Activated CD4-positive, alpha-beta T cell treated with anti-CD3 and anti-CD28 coated beads for 4 hours (primary cell): ENCODE data around the gene DPYSL5.
"Not testable (repeated sequence)": the region's sequence is repeated elsewhere in the genome, so short reads cannot be mapped to it uniquely, and the experiment has no call there.

Source experiments
- DNase-seq, 2 donors: peaks; one replicate each; pipeline ENCODE4 v3.0.0-alpha.2; 2020

DPYSL5 gene

GRCh38 chr2:26847655-26848335, at the start of gene DPYSL5:
Gene DPYSL5 (plus strand): TSS chr2:26848132. CDS start chr2:26898500, 50,368 bp downstream.
- DNase-seq, result no peak

GRCh38 chr2:26801328-26801727, 46.6 kb upstream of the DPYSL5 start:
- no peak for DNase-seq

GRCh38 chr2:26801796-26802195, 46.1 kb upstream of the DPYSL5 start:
- DNase-seq, result no peak

GRCh38 chr2:26805241-26805676, 42.7 kb upstream of the DPYSL5 start:
- no peak for DNase-seq

- no peak for DNase-seq
These were observed 40.0 kb upstream of the DPYSL5 start for GRCh38 chr2:26807788-26808460.

- DNase-seq, result no peak
These were observed 38.7 kb upstream of the DPYSL5 start for GRCh38 chr2:26809211-26809610.

GRCh38 chr2:26809876-26810577, 37.9 kb upstream of the DPYSL5 start:
- no peak for DNase-seq

- no peak for DNase-seq
These were observed 36.7 kb upstream of the DPYSL5 start for GRCh38 chr2:26811261-26811660.

- no peak for DNase-seq
These were observed 35.9 kb upstream of the DPYSL5 start for GRCh38 chr2:26811791-26812694.

- DNase-seq, result no peak
These were observed 35.2 kb upstream of the DPYSL5 start for GRCh38 chr2:26812731-26813130.

GRCh38 chr2:26814072-26814765, 33.7 kb upstream of the DPYSL5 start:
- DNase-seq, result not testable (repeated sequence)

- no peak for DNase-seq
These were observed 31.0 kb upstream of the DPYSL5 start for GRCh38 chr2:26816893-26817292.

GRCh38 chr2:26818255-26818654, 29.7 kb upstream of the DPYSL5 start:
- DNase-seq, result no peak

- no peak for DNase-seq
These were observed 29.0 kb upstream of the DPYSL5 start for GRCh38 chr2:26818972-26819371.

GRCh38 chr2:26820932-26821331, 27.0 kb upstream of the DPYSL5 start:
- no peak for DNase-seq

GRCh38 chr2:26822877-26823276, 25.1 kb upstream of the DPYSL5 start:
- no peak for DNase-seq

- no peak for DNase-seq
These were observed 9.6 kb upstream of the DPYSL5 start for GRCh38 chr2:26838121-26838906.

GRCh38 chr2:26840937-26841610, 6.9 kb upstream of the DPYSL5 start:
- no peak for DNase-seq

- no peak for DNase-seq
These were observed 4.9 kb upstream of the DPYSL5 start for GRCh38 chr2:26843041-26843440.

GRCh38 chr2:26845021-26845420, 2.9 kb upstream of the DPYSL5 start:
- DNase-seq, result no peak
